GM19468 (cell line): ENCODE measurements around the gene GATA2.

Experiments used
- ATAC-seq: cut with Tn5 transposase; IDR thresholded peaks from one replicate; pipeline ENCODE4 v1.9.1; 2021; ENCODE audit warnings: mild to moderate bottlenecking, moderate library complexity, moderate number of reproducible peaks; ENCODE audit not compliant: unreplicated experiment; ENCODE audit errors: extremely low read depth

GATA2 gene

GRCh38 chr3:128461731-128462130 lies 31.3 kb downstream of the GATA2 start:
- ATAC-seq: no peak

DNA sequence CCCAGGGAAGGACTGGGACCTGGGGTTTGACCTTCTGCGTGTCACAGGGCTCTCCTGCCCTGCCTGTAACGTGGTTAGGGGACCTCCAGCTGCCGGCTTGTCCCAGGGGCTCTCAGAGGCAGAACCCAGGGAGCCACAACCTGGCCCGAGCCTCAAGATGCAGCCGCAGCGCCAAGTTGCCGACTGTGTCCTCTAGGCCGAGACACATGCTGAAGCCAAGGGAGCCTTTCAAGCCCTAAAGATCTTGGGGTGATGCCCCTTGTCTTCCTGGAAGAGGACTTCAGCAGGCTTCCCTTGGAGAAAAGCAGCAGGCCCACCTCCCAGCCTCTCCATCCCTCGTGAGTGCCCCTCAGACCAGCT lies 33.6 kb downstream of the GATA2 start:
- ATAC-seq: no peak

GRCh38 chr3:128458746-128459460 lies 34.1 kb downstream of the GATA2 start:
- ATAC-seq: no peak

DNA sequence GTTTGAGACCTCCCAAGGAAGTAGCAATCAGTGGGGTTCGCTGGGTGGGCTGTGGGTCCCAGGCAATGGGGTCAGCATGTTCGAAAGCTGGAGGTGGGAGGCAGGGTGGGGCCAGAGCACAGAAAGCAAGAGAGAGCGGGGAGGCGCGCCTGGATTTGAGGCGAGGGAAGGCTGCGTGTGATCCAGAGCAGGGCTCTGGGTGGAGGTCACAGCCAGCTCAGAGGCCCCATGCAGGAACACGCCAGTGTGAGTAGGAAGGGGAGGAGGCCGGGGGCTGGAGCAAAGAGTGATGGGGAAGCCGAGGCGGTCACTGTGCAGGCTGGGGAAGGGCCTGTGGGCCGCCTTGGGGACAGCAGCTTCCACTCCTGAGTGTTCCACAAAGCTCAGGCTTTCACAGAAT lies 35.1 kb downstream of the GATA2 start:
- no peak for ATAC-seq

DNA sequence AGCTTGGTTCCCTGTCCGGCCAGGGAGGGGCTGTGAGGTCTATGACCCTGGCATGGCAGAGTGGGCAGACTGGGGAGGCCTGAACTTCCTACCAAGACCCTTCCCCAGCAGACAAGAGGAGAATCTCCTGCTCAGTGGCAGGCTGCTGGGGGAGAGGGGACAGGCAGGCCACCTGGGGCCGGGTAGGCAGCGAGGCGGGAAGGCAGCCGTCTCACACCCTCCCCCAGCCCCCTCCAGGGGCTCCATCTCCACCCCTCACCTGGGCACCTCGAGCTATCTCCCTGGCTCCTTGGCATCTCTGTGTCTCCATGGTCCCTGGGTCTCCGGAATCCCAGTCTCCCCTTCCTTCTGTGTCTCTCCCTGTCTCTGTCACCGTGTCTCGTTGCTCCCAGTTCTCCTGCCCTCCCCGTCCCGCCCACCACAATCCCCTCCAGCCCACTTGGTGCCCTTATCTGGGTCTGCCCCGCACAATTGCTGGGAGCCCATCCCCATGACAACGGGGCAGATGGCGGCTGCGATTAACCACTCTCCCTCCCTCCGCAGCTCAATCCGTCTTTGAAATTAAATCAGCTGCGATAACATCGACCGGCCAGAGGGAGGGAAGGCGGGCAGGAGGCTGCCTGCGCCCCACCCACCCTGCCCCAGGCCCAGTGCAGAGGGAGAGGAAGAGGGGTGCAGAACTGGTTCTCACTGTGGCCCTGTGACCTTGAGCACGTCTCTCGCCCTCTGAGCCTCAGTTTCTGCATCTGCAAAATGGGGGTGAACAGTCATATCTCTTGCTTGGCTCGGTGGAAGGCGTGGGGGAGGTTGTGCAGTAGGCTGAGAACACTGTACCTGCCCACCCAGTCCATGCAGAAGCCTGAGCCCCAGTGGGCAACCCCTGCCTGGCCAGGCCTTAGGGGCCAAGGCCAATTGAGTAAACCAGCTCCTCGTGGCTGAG lies 36.0 kb downstream of the GATA2 start:
- ATAC-seq: no peak

DNA sequence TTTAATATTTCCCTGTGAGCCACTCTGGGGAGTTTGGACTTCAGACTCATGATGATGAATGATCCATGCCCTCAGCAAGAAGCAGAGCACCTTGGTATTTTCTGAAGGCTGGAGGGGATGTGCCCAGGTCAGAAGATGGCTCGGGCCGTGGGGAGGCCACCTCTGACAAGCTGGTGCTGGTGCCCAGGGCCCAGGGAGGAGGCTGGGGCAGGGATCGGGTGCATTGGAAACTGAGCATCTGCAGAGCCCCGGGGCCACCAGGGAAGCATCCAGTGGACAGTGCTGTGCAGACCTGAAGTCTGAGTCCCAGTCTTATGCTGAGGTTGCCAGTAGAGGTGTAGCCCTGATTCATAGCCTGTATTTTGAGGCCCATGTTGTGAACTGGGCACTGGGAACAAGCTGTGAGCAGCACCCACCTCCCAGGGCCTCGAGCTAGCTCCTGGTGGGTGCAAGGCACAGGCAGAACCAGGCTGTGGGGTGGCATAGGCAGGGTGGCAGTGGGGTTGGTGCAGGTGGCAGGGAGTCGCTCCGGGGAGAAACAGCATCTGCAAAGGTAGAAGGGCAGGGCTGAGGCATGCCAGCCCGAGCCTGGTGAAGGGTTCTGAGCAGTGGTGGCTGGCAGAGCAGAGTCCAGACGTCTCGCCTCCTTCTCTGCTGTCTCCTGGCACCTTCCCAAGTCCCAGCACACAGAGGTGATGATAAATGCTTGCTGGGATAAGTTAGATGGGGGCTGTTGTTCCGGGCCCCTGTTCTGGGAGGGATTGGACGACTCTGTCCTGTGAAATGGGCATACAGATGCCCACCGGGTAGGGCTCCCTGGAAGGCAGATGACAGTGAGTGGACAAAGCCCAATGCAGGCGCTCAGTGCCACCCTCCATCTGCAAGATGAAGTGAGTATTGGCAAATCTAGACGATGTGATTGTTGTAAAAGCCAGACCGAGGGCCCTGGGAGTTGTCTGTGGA lies 36.9 kb downstream of the GATA2 start:
- no peak for ATAC-seq

GRCh38 chr3:128455116-128455515 lies 37.9 kb downstream of the GATA2 start:
- ATAC-seq: no peak

GRCh38 chr3:128454310-128454618 lies 38.7 kb downstream of the GATA2 start:
- no peak for ATAC-seq

GRCh38 chr3:128453501-128454309 lies 39.3 kb downstream of the GATA2 start:
- no peak for ATAC-seq

DNA sequence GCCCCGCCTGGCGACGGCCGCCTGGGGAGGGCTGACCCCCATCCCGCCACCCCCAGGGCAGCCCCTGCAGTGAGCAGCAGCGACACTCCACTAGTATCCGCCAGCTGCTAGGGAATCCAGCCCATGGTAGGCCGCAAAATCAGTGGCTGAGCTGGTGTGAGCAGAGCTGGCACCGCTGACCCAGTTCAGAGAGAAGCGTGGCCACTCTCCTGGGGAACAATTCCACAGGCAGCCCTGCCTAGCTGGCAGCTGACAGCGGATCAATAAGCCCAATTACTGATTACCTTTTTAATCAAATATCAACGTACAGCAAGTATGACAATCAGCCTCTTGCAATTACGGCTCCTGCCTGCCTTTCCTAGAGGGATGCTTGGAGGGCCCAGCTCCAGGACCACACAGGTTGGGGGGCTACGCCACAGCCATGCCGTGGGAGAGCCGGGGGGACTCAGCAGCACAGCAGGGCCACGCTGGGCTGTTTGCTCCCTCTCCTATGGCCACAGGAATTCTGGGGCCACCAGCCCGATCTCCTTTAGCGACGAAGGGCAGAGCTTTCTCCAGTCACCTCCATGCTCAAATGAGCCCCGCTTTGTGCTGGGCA lies 40.2 kb downstream of the GATA2 start:
- ATAC-seq: no peak

GRCh38 chr3:128452120-128452519 lies 40.9 kb downstream of the GATA2 start:
- ATAC-seq: no peak

DNA sequence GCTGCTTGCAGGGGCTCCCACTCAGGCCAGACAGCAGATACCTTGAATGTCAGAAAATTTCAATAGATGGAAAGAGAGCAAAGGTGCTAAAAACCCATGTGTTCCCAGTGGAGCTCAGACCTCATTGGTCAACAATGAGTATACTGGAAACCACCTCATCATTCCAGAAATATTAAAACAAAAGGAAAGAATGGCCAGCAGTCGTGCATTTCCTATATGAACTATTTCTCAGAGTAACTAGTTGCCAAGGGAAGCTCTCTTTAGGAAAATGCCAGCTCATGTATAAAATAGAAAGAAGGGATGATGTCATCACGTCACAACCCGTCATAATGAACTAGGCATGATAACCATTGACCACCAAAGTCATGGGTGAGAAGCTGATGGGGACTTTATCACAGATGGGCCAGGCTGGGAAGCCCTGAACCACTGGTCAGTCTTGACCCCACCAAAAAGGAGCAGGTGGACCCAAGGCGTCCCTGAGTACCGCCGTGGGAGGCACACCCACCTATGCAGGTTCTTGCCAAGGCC lies 43.8 kb downstream of the GATA2 start:
- no peak for ATAC-seq

- no peak for ATAC-seq
Observed at GRCh38 chr3:128448491-128448890, 44.5 kb downstream of the GATA2 start.

DNA sequence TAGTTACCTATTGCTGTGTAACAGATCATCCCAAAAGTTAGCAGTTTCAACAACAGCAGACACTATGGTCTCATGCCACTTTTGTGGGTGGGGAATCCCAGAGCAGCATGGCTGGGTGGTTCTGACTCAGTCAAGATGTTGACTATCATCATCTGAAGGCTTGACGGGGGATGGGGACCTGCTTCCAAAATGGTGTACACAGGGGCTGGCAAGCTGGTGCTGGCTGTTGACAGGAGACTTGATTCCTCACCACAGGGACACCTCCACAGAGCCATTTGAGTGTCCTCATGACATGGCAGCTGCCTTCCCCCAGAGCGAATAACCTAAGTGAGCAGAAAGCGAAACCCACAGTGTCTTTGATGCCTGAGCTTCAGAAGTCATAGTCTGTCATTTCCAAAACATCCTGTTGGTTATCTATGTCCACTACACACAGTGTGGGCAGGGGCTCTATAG lies 45.4 kb downstream of the GATA2 start:
- ATAC-seq: no peak

- no peak for ATAC-seq
Observed at GRCh38 chr3:128446821-128447220, 46.2 kb downstream of the GATA2 start.

DNA sequence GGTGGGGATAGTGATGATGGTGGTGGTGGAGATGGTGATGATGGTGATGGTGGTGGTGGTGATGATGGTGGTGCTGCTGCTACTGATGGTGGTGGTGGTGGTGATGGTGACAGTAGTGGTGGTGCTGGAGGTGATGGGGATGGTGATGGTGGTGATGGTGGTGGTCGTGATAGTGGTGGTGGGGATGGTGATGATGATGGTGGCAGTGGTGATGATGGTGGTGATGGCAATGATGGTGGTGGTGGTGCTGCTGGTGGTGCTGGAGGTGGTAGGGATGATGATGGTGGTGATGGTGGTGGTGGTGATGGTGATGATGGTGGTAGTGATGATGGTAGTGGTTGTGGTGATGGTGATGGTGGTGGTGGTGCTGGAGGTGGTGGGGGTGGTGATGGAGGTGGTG lies 47.6 kb downstream of the GATA2 start:
- ATAC-seq: no peak

GRCh38 chr3:128443771-128444170 lies 49.2 kb downstream of the GATA2 start:
- no peak for ATAC-seq

DNA sequence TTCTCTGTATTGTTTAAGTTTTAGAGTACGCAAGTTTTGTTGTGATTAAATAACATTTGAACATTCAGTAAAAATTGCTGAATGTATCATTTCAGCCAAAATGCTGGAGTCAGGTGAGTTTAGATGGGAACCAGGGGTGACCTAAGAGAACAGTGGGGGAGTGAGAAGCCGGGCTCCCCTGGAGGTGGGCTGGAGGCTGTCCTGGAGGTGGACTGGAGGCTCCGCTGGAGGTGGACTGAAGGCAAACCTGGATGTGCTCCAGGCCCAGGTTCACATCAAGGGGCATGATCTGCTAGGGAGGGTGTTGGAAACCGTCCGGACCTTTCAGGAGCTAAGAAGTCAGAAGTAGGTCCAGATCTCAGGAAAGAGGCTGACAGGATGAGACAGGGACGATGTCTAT lies 50.1 kb downstream of the GATA2 start:
- no peak for ATAC-seq

DNA sequence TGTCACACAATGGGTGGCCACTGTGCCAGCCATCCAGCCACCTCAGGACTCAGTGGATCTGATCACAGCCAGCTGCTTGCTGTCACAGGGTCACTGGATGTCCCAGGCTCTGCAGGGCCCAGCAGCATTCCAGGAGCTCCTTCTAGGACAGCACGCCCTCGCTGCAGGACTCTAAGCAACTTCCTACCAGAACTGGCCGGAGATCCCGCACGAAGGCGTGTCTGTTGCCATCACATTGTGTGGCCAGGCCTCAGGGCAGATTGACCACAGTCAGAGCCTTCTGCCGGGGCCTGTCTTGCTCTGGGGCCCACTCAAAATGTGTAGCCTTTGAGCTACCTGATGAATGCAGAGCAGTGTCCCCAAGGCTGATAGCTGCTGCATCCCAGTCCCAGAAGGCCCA lies 50.9 kb downstream of the GATA2 start:
- no peak for ATAC-seq
